PFSK-1 (cell line): ENCODE data around the gene KCNMA1.

Experiments used
- FOXP2 ChIP-seq: optimal IDR thresholded peaks from 2 replicates; pipeline ENCODE3; 2011; ENCODE audit warnings: borderline replicate concordance, control low read depth, inconsistent platforms; ENCODE audit not compliant: insufficient read depth; ENCODE audit errors: extremely low read length, extremely low read depth
- POLR2AphosphoS5 ChIP-seq: IDR thresholded peaks from 2 replicates; pipeline ENCODE4 v1.6.1; 2012; ENCODE audit warnings: low read depth, mild to moderate bottlenecking, control low read depth, low read length, moderate library complexity
- REST ChIP-seq, 2 experiments: IDR thresholded peaks; 2 replicates each; pipeline versions ENCODE4 v1.6.1 to v1.8.0; 2011 to 2012; ENCODE audit warnings: low read depth in 2 of 2, low read length in 2 of 2, control low read depth in 1 of 2, inconsistent platforms in 1 of 2, mild to moderate bottlenecking in 1 of 2, moderate library complexity in 1 of 2; ENCODE audit not compliant: insufficient read depth in 1 of 2
- SIN3A ChIP-seq: IDR thresholded peaks from 2 replicates; pipeline ENCODE4 v1.6.1; 2012; ENCODE audit warnings: mild to moderate bottlenecking, low read length, moderate library complexity, borderline replicate concordance; ENCODE audit not compliant: insufficient read depth
- TAF1 ChIP-seq: IDR thresholded peaks from 2 replicates; pipeline ENCODE4 v1.6.1; 2012; ENCODE audit warnings: low read length, control low read depth, borderline replicate concordance; ENCODE audit not compliant: insufficient read depth

Gene KCNMA1

GRCh38 chr10:77249901-77250459 is 387.6 kb downstream of the KCNMA1 start:
- TF ChIP-seq TAF1 (no peak), SIN3A (no peak), REST (IDR thresholded peaks at IDR 0.05; ENCODE audit: insufficient read depth in 1 of 2, low read depth in 2 of 2, low read length in 2 of 2) (no peak), FOXP2 (no peak), POLR2AphosphoS5 (no peak)

- TF ChIP-seq TAF1 (no peak), SIN3A (no peak), POLR2AphosphoS5 (no peak), REST (IDR thresholded peaks at IDR 0.05; ENCODE audit: insufficient read depth in 1 of 2, low read depth in 2 of 2, low read length in 2 of 2) (no peak), FOXP2 (no peak)
Measured at GRCh38 chr10:77248104-77248790, 389.4 kb downstream of the KCNMA1 start.

- TF ChIP-seq SIN3A (peak; percentile 32; the same call in 1 of the 2 replicates), REST (IDR thresholded peaks at IDR 0.05; ENCODE audit: insufficient read depth in 1 of 2, low read depth in 2 of 2, low read length in 2 of 2) (no peak), POLR2AphosphoS5 (peak; percentile 53)
Measured at GRCh38 chr10:77247031-77247990, 390.3 kb downstream of the KCNMA1 start.

GRCh38 chr10:77245953-77246352 is 391.7 kb downstream of the KCNMA1 start:
- TF ChIP-seq FOXP2 = no peak
- 0 out of 4 replicates have a peak, but pooled peaks of 1 of the 2 experiments have one; percentile 24 for TF ChIP-seq REST (IDR thresholded peaks at IDR 0.05; ENCODE audit: insufficient read depth in 1 of 2, low read depth in 2 of 2, low read length in 2 of 2)
